Liver (tissue), 9 donors: Measurements from ENCODE around the gene SLC27A5. TPM values are rescaled to one million over a fixed set of nuclear protein-coding genes. Genes with fewer than 3 reads are reported as not detected.

ENCODE experiments used
- DNase-seq: peaks from one replicate; pipeline ENCODE4 v3.0.0-alpha.2; 2017; ENCODE audit warnings: low spot score
- H3K27ac ChIP-seq, 2 donors: one replicate each; pipeline ENCODE4 v1.7.0; 2013; ENCODE audit warnings: inconsistent platforms in 2 of 2, low read length in 2 of 2, control low read depth in 1 of 2, low read depth in 1 of 2, mild to moderate bottlenecking in 1 of 2
- H3K27me3 ChIP-seq, 4 donors: one replicate each; pipeline versions ENCODE4 v1.6.1 to v1.7.0; 2013; ENCODE audit warnings: low read length in 3 of 4, inconsistent platforms in 1 of 4, mild to moderate bottlenecking in 1 of 4, moderate library complexity in 1 of 4; ENCODE audit not compliant: control insufficient read depth in 4 of 4, insufficient read depth in 4 of 4
- H3K36me3 ChIP-seq, 4 donors: one replicate each; pipeline versions ENCODE4 v1.6.1 to v1.7.0; 2013; ENCODE audit warnings: low read length in 3 of 4, mild to moderate bottlenecking in 3 of 4, low read depth in 1 of 4, moderate library complexity in 1 of 4; ENCODE audit not compliant: control insufficient read depth in 4 of 4, insufficient read depth in 3 of 4
- H3K4me1 ChIP-seq, 4 donors: one replicate each; pipeline versions ENCODE4 v1.6.1 to v1.7.0; 2013; ENCODE audit warnings: low read length in 3 of 4, mild to moderate bottlenecking in 3 of 4, moderate library complexity in 1 of 4; ENCODE audit not compliant: control insufficient read depth in 4 of 4, insufficient read depth in 4 of 4
- H3K4me3 ChIP-seq, 3 donors: one replicate each; pipeline versions ENCODE4 v1.6.1 to v1.7.0; 2013; ENCODE audit warnings: low read length in 3 of 3, control low read depth in 1 of 3, low read depth in 1 of 3, mild to moderate bottlenecking in 1 of 3
- H3K9ac ChIP-seq, 2 donors: one replicate each; pipeline ENCODE4 v1.7.0; 2013; ENCODE audit warnings: low read length in 2 of 2, mild to moderate bottlenecking in 2 of 2, moderate library complexity in 2 of 2, control low read depth in 1 of 2, low read depth in 1 of 2
- H3K9me3 ChIP-seq, 4 donors: one replicate each; pipeline versions ENCODE4 v1.6.1 to v1.7.0; 2013; ENCODE audit warnings: low read length in 3 of 4; ENCODE audit not compliant: control insufficient read depth in 4 of 4
- CTCF ChIP-seq: fragments of 150-350 bp; IDR thresholded peaks from 2 replicates; pipeline ENCODE4 v1.5.1; 2017; ENCODE audit warnings: improper control_type of control experiment, low read depth, low read length; ENCODE audit not compliant: missing input control
- EGR1 ChIP-seq, 2 donors: IDR thresholded peaks; 2 replicates each; pipeline ENCODE4 v1.6.1; 2016 to 2018; ENCODE audit warnings: antibody characterized with exemption in 2 of 2, low read depth in 2 of 2
- FOXA1 ChIP-seq: IDR thresholded peaks from 2 replicates; pipeline ENCODE4 v1.6.1; 2016; ENCODE audit warnings: antibody characterized with exemption
- FOXA2 ChIP-seq: IDR thresholded peaks from 2 replicates; pipeline ENCODE4 v1.6.1; 2016; ENCODE audit warnings: antibody characterized with exemption
- GABPA ChIP-seq, 2 donors: IDR thresholded peaks in 1 of 2; conservative IDR thresholded peaks in 1 of 2; 2 replicates each; pipeline ENCODE4 v1.6.1; 2016; ENCODE audit warnings: antibody characterized with exemption in 2 of 2, mild to moderate bottlenecking in 1 of 2, moderate library complexity in 1 of 2
- HNF4A ChIP-seq, 2 donors: conservative IDR thresholded peaks; 2 replicates each; pipeline ENCODE4 v1.6.1; 2016; ENCODE audit warnings: antibody characterized with exemption in 2 of 2, mild to moderate bottlenecking in 2 of 2
- HNF4G ChIP-seq: IDR thresholded peaks from 2 replicates; pipeline ENCODE4 v1.6.1; 2016; ENCODE audit warnings: antibody characterized with exemption
- JUND ChIP-seq, 2 donors: IDR thresholded peaks; 2 replicates each; pipeline ENCODE4 v1.6.1; 2016; ENCODE audit warnings: antibody characterized with exemption in 2 of 2
- NR2F2 ChIP-seq: IDR thresholded peaks from 2 replicates; pipeline ENCODE4 v1.6.1; 2016; ENCODE audit warnings: antibody characterized with exemption
- RAD21 ChIP-seq, 2 donors: IDR thresholded peaks; 2 replicates each; pipeline ENCODE4 v1.6.1; 2016; ENCODE audit warnings: antibody characterized with exemption in 2 of 2, mild to moderate bottlenecking in 2 of 2
- RXRA ChIP-seq, 2 donors: IDR thresholded peaks; 2 replicates each; pipeline ENCODE4 v1.6.1; 2017 to 2018; ENCODE audit warnings: antibody characterized with exemption in 2 of 2, mild to moderate bottlenecking in 1 of 2
- SP1 ChIP-seq: IDR thresholded peaks from 2 replicates; pipeline ENCODE4 v1.6.1; 2018; ENCODE audit warnings: antibody characterized with exemption, mild to moderate bottlenecking
- TAF1 ChIP-seq: conservative IDR thresholded peaks from 2 replicates; pipeline ENCODE4 v1.6.1; 2016; ENCODE audit warnings: antibody characterized with exemption, mild to moderate bottlenecking
- YY1 ChIP-seq: IDR thresholded peaks from 2 replicates; pipeline ENCODE4 v1.6.1; 2016; ENCODE audit warnings: antibody characterized with exemption, mild to moderate bottlenecking
- WGBS: extraction: QIAGEN DNeasy Blood & Tissue Kit; methylation state at CpG from one replicate; pipeline ENCODE4 v1.1.7; 2013; 5-methylcytosine and 5-hydroxymethylcytosine counted together
- polyA plus RNA-seq, 2 donors: library from polyadenylated mRNA; stranded (reverse) in 1 of 2; unstranded in 1 of 2; fragments of 200-250 nt in 1 of 2; fragments of >200 nt in 1 of 2; fragmentation: Nextera tagmentation in 1 of 2; extraction: Ambion mirVana in 1 of 2; gene quantifications; one replicate each; pipeline versions ENCODE4 v1.2.1 to v1.2.3, GENCODE V29; 2013 to 2015
- total RNA-seq, 2 donors: library from RNA; depleted of rRNA; stranded (reverse); fragments of >200 nt; gene quantifications; one replicate each; pipeline ENCODE4 v1.2.3, GENCODE V29; 2014
- TF ChIP-seq, protein P1 (sequence below): IDR thresholded peaks from 2 replicates; pipeline ENCODE4 v1.6.1; 2016; ENCODE audit warnings: antibody characterized with exemption
- TF ChIP-seq, protein P2 (sequence below): IDR thresholded peaks from 2 replicates; pipeline ENCODE4 v1.6.1; 2016; ENCODE audit warnings: antibody characterized with exemption
- TF ChIP-seq, protein P3 (sequence below): IDR thresholded peaks from 2 replicates; pipeline ENCODE4 v1.6.1; 2016; ENCODE audit warnings: antibody characterized with exemption, mild to moderate bottlenecking
- TF ChIP-seq, protein P4 (sequence below): IDR thresholded peaks from 2 replicates; pipeline ENCODE4 v1.6.1; 2016; ENCODE audit warnings: antibody characterized with exemption
- donor health status: healthy.
- donor health status: healthy.
- donor health status: healthy.
- donor health status: healthy.
- donor health status: healthy.

SLC27A5 gene
- total and polyA plus RNA-seq, 4 donors, result 31.9 to 395 (median 321) TPM

DNA sequence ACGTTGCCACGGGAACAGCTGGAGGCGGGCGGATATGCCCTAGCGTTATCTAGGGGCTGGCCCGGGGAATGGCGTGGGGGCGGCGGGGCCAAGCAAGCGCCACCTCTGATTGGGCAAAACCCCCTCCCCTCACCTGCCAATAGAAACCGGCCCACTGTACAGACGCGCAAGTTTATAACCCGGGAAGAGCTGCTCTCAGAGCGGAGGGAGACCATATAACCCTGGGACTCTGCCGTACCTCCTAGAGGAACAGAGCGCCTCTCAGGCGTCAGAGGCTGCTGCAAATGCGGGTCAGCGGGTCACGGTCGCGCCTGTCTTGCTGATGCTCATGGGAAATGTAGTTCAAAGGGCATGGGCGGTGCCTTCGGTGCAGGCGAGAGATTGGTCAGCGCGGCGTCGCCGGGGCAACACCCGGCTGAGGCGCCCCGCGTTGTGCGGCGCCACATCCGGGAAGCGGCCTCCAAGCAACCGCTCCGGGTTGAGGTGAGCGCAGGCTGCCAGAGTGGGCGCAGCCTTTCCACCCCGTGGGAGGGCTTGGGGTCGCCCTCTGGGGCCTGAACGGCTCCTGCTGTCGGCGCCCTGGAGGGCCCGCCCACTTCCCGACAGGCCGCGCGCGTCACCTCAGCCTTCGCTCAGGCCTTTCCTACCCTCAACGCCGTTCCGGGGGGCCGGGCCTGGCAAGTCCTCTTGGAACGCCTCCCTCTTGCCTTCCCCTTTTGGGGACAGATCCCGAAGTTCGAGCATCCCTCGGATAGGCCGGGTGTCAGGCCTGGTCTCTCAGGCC, 35.9 kb downstream of the SLC27A5 start, which contains the start of gene ZNF446:
Gene ZNF446, plus strand, starts transcription at position 639 of the 784 bp plus-strand sequence. CDS start 867 bp downstream, outside the sequence.
- H3K9me3 ChIP-seq, result no peaks in the 10 kb centered on the region
- peaks cover 0 to 20% (median 4%) of the 10 kb centered on the region in 4 donors for H3K36me3 ChIP-seq
- peaks cover 5 to 21% (median 15%) of the 10 kb centered on the region in 4 donors for H3K4me1 ChIP-seq
- under 1% methylated on average over 64 of the region's 64 CpGs for WGBS
- peak; percentile 95 for DNase-seq
- H3K27ac ChIP-seq, result peak within 1 kb of the TSS; percentile 87 to 88
- TF ChIP-seq, protein P1, sequence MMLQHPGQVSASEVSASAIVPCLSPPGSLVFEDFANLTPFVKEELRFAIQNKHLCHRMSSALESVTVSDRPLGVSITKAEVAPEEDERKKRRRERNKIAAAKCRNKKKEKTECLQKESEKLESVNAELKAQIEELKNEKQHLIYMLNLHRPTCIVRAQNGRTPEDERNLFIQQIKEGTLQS, result no peak
- TF ChIP-seq GABPA (IDR thresholded peaks at IDR 0.05 in 1 of 2, conservative IDR thresholded peaks at IDR 0.05 in 1 of 2) (peak; percentile 40 to 87), RXRA (IDR thresholded peaks at IDR 0.05) (peak; percentile 58 to 69), EGR1 (IDR thresholded peaks at IDR 0.05; ENCODE audit: low read depth in 2 of 2) (peak; percentile 15 to 77), RAD21 (IDR thresholded peaks at IDR 0.05) (peak in 1 of 2 donors; percentile 26), JUND (IDR thresholded peaks at IDR 0.05) (no peak), FOXA2 (no peak), CTCF (no peak), NR2F2 (peak; percentile 97), FOXA1 (no peak), YY1 (peak; percentile 61), HNF4A (conservative IDR thresholded peaks at IDR 0.05) (no peak), HNF4G (no peak), TAF1 (no peak), SP1 (peak; percentile 82)
- TF ChIP-seq, protein P2, sequence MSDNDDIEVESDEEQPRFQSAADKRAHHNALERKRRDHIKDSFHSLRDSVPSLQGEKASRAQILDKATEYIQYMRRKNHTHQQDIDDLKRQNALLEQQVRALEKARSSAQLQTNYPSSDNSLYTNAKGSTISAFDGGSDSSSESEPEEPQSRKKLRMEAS, result no peak
- TF ChIP-seq, protein P3, sequence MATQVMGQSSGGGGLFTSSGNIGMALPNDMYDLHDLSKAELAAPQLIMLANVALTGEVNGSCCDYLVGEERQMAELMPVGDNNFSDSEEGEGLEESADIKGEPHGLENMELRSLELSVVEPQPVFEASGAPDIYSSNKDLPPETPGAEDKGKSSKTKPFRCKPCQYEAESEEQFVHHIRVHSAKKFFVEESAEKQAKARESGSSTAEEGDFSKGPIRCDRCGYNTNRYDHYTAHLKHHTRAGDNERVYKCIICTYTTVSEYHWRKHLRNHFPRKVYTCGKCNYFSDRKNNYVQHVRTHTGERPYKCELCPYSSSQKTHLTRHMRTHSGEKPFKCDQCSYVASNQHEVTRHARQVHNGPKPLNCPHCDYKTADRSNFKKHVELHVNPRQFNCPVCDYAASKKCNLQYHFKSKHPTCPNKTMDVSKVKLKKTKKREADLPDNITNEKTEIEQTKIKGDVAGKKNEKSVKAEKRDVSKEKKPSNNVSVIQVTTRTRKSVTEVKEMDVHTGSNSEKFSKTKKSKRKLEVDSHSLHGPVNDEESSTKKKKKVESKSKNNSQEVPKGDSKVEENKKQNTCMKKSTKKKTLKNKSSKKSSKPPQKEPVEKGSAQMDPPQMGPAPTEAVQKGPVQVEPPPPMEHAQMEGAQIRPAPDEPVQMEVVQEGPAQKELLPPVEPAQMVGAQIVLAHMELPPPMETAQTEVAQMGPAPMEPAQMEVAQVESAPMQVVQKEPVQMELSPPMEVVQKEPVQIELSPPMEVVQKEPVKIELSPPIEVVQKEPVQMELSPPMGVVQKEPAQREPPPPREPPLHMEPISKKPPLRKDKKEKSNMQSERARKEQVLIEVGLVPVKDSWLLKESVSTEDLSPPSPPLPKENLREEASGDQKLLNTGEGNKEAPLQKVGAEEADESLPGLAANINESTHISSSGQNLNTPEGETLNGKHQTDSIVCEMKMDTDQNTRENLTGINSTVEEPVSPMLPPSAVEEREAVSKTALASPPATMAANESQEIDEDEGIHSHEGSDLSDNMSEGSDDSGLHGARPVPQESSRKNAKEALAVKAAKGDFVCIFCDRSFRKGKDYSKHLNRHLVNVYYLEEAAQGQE, result peak; percentile 33
- TF ChIP-seq, protein P4, sequence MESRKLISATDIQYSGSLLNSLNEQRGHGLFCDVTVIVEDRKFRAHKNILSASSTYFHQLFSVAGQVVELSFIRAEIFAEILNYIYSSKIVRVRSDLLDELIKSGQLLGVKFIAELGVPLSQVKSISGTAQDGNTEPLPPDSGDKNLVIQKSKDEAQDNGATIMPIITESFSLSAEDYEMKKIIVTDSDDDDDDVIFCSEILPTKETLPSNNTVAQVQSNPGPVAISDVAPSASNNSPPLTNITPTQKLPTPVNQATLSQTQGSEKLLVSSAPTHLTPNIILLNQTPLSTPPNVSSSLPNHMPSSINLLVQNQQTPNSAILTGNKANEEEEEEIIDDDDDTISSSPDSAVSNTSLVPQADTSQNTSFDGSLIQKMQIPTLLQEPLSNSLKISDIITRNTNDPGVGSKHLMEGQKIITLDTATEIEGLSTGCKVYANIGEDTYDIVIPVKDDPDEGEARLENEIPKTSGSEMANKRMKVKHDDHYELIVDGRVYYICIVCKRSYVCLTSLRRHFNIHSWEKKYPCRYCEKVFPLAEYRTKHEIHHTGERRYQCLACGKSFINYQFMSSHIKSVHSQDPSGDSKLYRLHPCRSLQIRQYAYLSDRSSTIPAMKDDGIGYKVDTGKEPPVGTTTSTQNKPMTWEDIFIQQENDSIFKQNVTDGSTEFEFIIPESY, result no peak
- H3K9ac ChIP-seq, result peak within 1 kb of the TSS; percentile 8 to 61
- H3K27me3 ChIP-seq, result no peaks in the 10 kb centered on the region
- H3K4me3 ChIP-seq, result peak within 1 kb of the TSS; percentile 62 to 78 (median 62)
